Sigmoid colon (tissue), 4 donors: ENCODE data around the gene ST6GAL2.

Experiments used
- CTCF ChIP-seq, 4 experiments: fragments of 450-650 bp in 3 of 4; fragments of 200-600 bp in 1 of 4; IDR thresholded peaks; one replicate each; pipeline ENCODE4 v1.5.1; 2016 to 2019; ENCODE audit warnings: antibody characterized with exemption in 4 of 4, mild to moderate bottlenecking in 3 of 4, moderate library complexity in 2 of 4
- EP300 ChIP-seq, 4 donors: sonication (generic); formaldehyde crosslinking; IDR thresholded peaks; one replicate each; pipeline ENCODE4 v1.6.1; 2017; ENCODE audit warnings: antibody characterized with exemption in 4 of 4
- POLR2A ChIP-seq, 2 donors: fragments of 450-650 bp; IDR thresholded peaks; one replicate each; pipeline ENCODE4 v1.6.1; 2016; ENCODE audit warnings: antibody characterized with exemption in 2 of 2, mild to moderate bottlenecking in 2 of 2, moderate library complexity in 2 of 2
- POLR2AphosphoS5 ChIP-seq, 4 donors: sonication (generic); formaldehyde crosslinking; IDR thresholded peaks; one replicate each; pipeline ENCODE4 v1.6.1; 2017; ENCODE audit warnings: antibody characterized with exemption in 4 of 4

GRCh38 chr2:106828119-106828518, 57.8 kb downstream of the ST6GAL2 start:
- TF ChIP-seq CTCF (IDR thresholded peaks at IDR 0.05) (no peak), POLR2A (IDR thresholded peaks at IDR 0.05) (no peak), EP300 (IDR thresholded peaks at IDR 0.05) (no peak), POLR2AphosphoS5 (IDR thresholded peaks at IDR 0.05) (no peak)
